ENCODE data around the gene NMT1.

Gene NMT1

DNA sequence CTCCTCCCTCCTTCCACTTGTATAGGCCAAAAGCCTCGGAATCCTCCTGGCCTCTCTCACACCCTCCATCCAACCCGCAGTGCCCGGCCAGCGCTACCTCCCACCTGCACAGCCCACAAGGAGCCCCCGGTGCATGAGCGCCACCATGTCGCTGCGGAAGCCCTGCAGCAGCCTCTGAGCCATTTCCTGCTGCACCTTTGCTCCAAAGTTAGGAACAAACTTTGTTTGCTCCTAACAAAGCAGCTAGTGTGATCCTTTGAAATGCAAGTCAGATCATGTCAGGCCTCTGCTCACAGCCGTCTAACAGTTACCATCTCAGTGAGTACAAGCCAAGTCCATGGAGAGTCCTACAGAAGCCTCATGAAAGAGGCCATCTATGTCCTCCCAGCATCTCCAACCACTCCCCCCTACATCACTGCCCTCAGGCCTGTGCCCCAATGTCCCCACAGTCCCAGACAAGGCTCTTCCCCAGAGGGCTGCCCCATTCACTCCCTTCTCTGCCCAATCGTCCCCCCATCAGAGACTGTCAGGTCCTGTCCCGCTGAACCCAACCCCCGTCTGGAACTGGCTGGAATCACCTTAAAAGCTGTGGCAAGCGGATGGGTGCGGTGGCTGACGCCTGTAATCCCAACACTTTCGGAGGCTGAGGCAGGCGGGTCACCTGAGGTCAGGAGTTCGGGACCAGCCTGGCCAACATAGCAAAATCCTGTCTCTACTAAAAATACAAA, 17.1 kb upstream of the NMT1 start:
- Histone ChIP-seq H3K9me3 (ENCODE audit: control insufficient read depth, insufficient read depth, low read depth, low read length) (no peaks in the 10 kb centered on the region), H3K4me1 (ENCODE audit: control insufficient read depth, insufficient read depth, low read length) (peaks cover 14% of the 10 kb centered on the region; the same call in 1 of the 2 replicates), H3K36me3 (ENCODE audit: control insufficient read depth in 2 of 2, insufficient read depth in 1 of 2, low read length in 2 of 2) (peaks cover 0 to 11% of the 10 kb centered on the region in 2 experiments; a peak in 1 of 3 replicates), H3K4me3 (ENCODE audit: low read depth, low read length) (no peak overlapping the region), H3K27ac (ENCODE audit: extremely low read depth, low read depth, low read length) (no peak overlapping the region)
- no peak for TF ChIP-seq ZNF423 (tag by site-specific recombination; IDR thresholded peaks at IDR 0.05)
- TF ChIP-seq ZXDB (tag by site-specific recombination; IDR thresholded peaks at IDR 0.05): no peak
- TF ChIP-seq ZNF561 (tag by site-specific recombination; IDR thresholded peaks at IDR 0.05; ENCODE audit: borderline replicate concordance): no peak
- TF ChIP-seq, protein P1, sequence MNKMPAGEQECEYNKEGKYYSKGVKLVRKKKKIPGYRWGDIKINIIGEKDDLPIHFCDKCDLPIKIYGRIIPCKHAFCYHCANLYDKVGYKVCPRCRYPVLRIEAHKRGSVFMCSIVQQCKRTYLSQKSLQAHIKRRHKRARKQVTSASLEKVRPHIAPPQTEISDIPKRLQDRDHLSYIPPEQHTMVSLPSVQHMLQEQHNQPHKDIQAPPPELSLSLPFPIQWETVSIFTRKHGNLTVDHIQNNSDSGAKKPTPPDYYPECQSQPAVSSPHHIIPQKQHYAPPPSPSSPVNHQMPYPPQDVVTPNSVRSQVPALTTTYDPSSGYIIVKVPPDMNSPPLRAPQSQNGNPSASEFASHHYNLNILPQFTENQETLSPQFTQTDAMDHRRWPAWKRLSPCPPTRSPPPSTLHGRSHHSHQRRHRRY (tag by site-specific recombination; IDR thresholded peaks at IDR 0.05): no peak
- no peak for TF ChIP-seq MEIS1 (CRISPR knock-in tag; IDR thresholded peaks at IDR 0.05; ENCODE audit: borderline replicate concordance)
- no peak for TF ChIP-seq FEZF1 (tag by site-specific recombination; IDR thresholded peaks at IDR 0.05)
- peak; percentile 41; the same call in 1 of the 2 replicates for TF ChIP-seq EGR2 (tag by site-specific recombination; IDR thresholded peaks at IDR 0.05; ENCODE audit: low read depth)
- no peak for TF ChIP-seq ZNF266 (tag by site-specific recombination; IDR thresholded peaks at IDR 0.05; ENCODE audit: low read depth)
- TF ChIP-seq ZNF157 (tag by site-specific recombination; IDR thresholded peaks at IDR 0.05): no peak
- peak; percentile 69; the same call in 1 of the 2 replicates for TF ChIP-seq ZNF223 (tag by site-specific recombination; IDR thresholded peaks at IDR 0.05)
- TF ChIP-seq, protein P2, sequence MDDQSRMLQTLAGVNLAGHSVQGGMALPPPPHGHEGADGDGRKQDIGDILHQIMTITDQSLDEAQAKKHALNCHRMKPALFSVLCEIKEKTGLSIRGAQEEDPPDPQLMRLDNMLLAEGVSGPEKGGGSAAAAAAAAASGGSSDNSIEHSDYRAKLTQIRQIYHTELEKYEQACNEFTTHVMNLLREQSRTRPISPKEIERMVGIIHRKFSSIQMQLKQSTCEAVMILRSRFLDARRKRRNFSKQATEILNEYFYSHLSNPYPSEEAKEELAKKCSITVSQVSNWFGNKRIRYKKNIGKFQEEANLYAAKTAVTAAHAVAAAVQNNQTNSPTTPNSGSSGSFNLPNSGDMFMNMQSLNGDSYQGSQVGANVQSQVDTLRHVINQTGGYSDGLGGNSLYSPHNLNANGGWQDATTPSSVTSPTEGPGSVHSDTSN (CRISPR knock-in tag; IDR thresholded peaks at IDR 0.05): no peak
- TF ChIP-seq, protein P3, sequence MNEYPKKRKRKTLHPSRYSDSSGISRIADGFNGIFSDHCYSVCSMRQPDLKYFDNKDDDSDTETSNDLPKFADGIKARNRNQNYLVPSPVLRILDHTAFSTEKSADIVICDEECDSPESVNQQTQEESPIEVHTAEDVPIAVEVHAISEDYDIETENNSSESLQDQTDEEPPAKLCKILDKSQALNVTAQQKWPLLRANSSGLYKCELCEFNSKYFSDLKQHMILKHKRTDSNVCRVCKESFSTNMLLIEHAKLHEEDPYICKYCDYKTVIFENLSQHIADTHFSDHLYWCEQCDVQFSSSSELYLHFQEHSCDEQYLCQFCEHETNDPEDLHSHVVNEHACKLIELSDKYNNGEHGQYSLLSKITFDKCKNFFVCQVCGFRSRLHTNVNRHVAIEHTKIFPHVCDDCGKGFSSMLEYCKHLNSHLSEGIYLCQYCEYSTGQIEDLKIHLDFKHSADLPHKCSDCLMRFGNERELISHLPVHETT (tag by site-specific recombination; IDR thresholded peaks at IDR 0.05): no peak
- ChIA-PET CTCF (interaction anchor here (0.7 to 1.0 kb wide), 2 partner anchors 85 to 124 kb away, joined by 3 read pairs; no protein-coding TSS in a partner anchor), POLR2A (interaction anchor here (3.1 kb wide), 1 partner anchor 17 kb away, joined by 11 read pairs; the partner anchor contains the start of gene NMT1)

DNA sequence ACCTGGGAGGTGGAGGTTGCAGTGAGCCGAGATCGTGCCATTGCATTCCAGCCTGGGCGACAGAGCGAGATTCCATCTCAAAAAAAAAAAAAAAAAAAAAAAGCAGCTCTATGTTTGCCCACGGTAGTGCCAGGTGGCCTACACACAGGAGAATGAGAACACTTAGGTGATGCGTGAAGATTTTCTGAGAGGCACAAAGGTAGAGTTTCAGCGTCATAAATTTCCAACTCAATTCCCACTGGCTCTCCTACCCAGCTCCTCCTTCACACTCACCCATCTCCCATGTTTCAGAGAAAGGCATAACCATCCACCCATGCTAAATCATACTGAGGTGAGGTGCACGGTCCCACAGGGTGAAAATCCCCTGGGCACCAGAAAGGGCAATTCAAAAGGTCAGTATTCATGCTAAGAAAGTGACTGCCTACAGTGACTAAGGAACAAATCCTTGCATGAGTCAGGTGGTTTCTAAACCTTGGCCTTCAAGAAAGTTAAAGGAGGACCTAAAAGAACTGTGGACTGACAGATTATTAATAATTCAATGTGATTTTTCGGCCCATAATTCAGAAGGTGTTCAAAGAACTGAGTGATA, 14.5 kb upstream of the NMT1 start:
- Histone ChIP-seq H3K4me1 (ENCODE audit: control insufficient read depth, insufficient read depth, low read length) (peaks cover 16% of the 10 kb centered on the region; the same call in 1 of the 2 replicates), H3K4me3 (ENCODE audit: low read depth, low read length) (no peak overlapping the region), H3K36me3 (ENCODE audit: control insufficient read depth in 2 of 2, insufficient read depth in 1 of 2, low read length in 2 of 2) (peaks cover 0 to 10% of the 10 kb centered on the region in 2 experiments; a peak in 1 of 3 replicates), H3K9me3 (ENCODE audit: control insufficient read depth, insufficient read depth, low read depth, low read length) (no peaks in the 10 kb centered on the region), H3K27ac (ENCODE audit: extremely low read depth, low read depth, low read length) (peak overlapping the region; percentile 17)
- TF ChIP-seq ZBTB20 (tag by site-specific recombination; IDR thresholded peaks at IDR 0.05): no peak
- ChIA-PET POLR2A (interaction anchor here (0.7 to 2.1 kb wide), 6 partner anchors 14 to 381 kb away, joined by 3 to 8 read pairs (median 4); partner anchors contain the start of gene NMT1), CTCF (interaction anchor here (0.6 to 2.5 kb wide), 6 partner anchors 21 to 185 kb away, joined by 3 to 11 read pairs (median 4); no protein-coding TSS in a partner anchor)

DNA sequence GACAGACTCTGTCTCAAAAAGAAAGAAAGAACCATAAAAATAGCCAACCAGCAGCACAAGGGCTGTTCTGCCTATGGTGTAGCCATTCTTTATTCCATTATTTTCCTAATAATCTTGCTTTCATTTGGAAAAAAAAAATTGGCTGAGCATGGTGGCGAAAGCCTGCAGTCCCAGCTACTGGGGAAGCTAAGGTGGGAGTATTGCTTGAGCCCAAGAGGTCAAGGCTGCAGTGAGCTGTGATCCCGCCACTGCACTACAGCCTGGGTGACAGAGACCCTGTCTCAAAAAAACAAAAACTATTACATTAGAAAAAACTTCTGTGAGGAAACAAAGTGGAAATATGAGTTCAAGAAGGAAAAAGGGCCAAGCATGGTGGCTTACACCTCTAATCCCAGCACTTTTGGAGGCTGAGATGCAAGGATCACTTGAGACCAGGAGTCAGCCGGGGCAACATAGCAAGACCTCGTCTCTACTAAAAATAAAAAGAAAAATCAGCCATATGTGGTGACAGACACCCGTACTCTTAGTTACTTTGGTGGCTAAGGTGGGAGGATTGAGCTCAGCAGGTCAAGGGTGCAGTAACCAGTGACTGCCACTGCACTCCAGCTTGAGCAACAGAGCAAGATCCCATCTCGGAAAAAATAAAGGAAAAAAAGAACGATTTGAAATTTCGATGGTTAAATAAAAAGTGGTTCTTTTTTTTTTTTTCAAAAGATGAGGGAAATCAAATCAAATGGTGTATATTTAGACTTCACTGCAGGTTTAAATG, 12.1 kb upstream of the NMT1 start:
- H3K27ac ChIP-seq (ENCODE audit: extremely low read depth, low read depth, low read length): no peak overlapping the region
- POLR2A ChIA-PET: interaction anchor here (0.6 to 4.0 kb wide), 8 partner anchors 9 to 237 kb away, joined by 3 to 56 read pairs (median 4); partner anchors contain the start of genes HEXIM2 and NMT1

More for the DNA sequence above, 12.1 kb upstream of the NMT1 start:
- no peak for TF ChIP-seq ZBTB48 (tag by site-specific recombination; IDR thresholded peaks at IDR 0.05)
- peak; percentile 64 for TF ChIP-seq IKZF3 (tag by site-specific recombination; IDR thresholded peaks at IDR 0.05)
- TF ChIP-seq ZNF121 (tag by site-specific recombination; IDR thresholded peaks at IDR 0.05): peak; percentile 99
- peaks cover 11% of the 10 kb centered on the region; the same call in 1 of the 2 replicates for H3K4me1 ChIP-seq (ENCODE audit: control insufficient read depth, insufficient read depth, low read length)
- H3K9me3 ChIP-seq (ENCODE audit: control insufficient read depth, insufficient read depth, low read depth, low read length): no peaks in the 10 kb centered on the region
- peaks cover 0 to 4% of the 10 kb centered on the region in 2 experiments; a peak in 1 of 3 replicates for H3K36me3 ChIP-seq (ENCODE audit: control insufficient read depth in 2 of 2, insufficient read depth in 1 of 2, low read length in 2 of 2)
- CTCF ChIA-PET: interaction anchor here (0.6 to 1.6 kb wide), 16 partner anchors 14 to 1786 kb away, joined by 3 to 7 read pairs (median 3); partner anchors contain the start of gene ACBD4
- no peak overlapping the region for H3K4me3 ChIP-seq (ENCODE audit: low read depth, low read length)

Data from HEK293 (cell line).